ENCODE measurements around the gene SIGLEC11. TPM values are rescaled to one million over a fixed set of nuclear protein-coding genes. Genes with fewer than 3 reads are reported as not detected.
"Not testable (repeated sequence)": the region's sequence is repeated elsewhere in the genome, so short reads cannot be mapped to it uniquely, and the experiment has no call there.

Gene SIGLEC11
- total RNA-seq, 4 donors from 2014 or later: 0.94 to 1.7 TPM; not detected in 2

DNA sequence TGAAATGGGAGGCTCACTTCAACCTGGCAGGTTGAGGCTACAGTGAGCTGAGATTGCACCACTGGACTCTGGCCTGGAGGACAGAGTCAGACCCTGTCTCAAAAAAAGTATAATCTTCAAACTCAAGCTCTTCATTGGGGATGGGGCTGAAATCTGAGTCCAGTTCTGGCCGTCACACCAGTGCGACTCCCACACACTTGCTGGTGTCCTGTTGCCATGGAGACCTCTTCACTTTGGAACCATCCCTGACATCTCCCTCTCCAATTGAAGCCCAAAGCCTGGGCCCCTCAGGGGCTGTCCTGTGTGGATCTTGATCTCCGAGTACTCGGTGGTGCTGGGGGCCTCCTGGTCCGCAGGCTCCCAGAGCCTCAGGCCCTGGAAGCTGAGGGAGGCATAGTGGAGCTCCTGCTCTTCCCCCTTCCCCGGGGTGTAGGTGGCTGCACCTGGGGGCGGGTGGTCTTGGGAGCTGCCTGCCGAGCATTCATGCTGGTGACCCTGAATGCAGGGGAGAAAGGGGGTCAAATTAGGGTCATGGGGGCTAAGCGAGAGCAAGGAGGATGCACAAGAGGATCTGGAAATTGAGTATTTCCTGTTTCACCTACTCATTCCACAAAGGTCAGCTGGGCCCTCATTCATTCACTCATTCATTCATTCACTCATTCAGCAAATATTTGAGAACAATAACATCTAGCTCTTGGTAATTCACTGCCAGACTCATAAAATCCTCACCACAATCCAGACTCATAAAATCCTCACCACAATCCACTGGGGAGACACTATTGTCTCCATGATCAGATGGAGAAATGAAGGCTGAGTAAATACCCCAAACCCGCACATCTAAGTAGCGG, 11.0 kb downstream of the SIGLEC11 start:
- Histone ChIP-seq H3K4me1 (peaks cover 0 to 3% (median 0%) of the 10 kb centered on the region in 4 donors), H3K36me3 (no peaks in the 10 kb centered on the region), H3K27ac (no peak overlapping the region), H3K9me3 (no peaks in the 10 kb centered on the region), H3K27me3 (no peaks in the 10 kb centered on the region), H3K4me3 (no peak overlapping the region)
- no peak for TF ChIP-seq POLR2A (IDR thresholded peaks at IDR 0.05)
- TF ChIP-seq, protein P1, sequence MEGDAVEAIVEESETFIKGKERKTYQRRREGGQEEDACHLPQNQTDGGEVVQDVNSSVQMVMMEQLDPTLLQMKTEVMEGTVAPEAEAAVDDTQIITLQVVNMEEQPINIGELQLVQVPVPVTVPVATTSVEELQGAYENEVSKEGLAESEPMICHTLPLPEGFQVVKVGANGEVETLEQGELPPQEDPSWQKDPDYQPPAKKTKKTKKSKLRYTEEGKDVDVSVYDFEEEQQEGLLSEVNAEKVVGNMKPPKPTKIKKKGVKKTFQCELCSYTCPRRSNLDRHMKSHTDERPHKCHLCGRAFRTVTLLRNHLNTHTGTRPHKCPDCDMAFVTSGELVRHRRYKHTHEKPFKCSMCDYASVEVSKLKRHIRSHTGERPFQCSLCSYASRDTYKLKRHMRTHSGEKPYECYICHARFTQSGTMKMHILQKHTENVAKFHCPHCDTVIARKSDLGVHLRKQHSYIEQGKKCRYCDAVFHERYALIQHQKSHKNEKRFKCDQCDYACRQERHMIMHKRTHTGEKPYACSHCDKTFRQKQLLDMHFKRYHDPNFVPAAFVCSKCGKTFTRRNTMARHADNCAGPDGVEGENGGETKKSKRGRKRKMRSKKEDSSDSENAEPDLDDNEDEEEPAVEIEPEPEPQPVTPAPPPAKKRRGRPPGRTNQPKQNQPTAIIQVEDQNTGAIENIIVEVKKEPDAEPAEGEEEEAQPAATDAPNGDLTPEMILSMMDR (IDR thresholded peaks at IDR 0.05): no peak
- DNase-seq: no peak

DNA sequence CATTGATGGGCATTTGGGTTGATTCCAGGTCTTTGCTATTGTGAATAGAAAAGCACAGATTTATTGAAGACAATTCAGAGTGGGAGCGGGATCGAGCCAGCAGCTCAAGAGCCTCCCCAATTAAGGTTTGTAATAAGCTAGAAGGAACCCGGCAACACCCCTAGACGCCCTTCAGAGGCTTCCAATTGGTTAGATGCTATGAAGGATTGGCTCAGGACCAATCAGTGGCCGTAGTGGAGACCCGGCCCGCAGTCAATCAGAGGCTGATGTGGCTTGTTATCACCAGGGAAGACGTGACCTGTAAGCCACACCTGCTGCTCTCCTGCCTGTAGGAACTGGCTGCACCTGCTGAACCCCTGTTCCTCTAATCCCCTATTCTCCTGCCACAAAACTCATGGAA, 14.6 kb downstream of the SIGLEC11 start:
- no peak overlapping the region for H3K4me3 ChIP-seq
- DNase-seq: no peak
- TF ChIP-seq, protein P1 (IDR thresholded peaks at IDR 0.05): no peak
- no peak for TF ChIP-seq POLR2A (IDR thresholded peaks at IDR 0.05)
- H3K4me1 ChIP-seq: no peaks in the 10 kb centered on the region
- no peaks in the 10 kb centered on the region for H3K9me3 ChIP-seq
- H3K36me3 ChIP-seq: no peaks in the 10 kb centered on the region
- H3K27me3 ChIP-seq: no peaks in the 10 kb centered on the region
- H3K27ac ChIP-seq: no peak overlapping the region

DNA sequence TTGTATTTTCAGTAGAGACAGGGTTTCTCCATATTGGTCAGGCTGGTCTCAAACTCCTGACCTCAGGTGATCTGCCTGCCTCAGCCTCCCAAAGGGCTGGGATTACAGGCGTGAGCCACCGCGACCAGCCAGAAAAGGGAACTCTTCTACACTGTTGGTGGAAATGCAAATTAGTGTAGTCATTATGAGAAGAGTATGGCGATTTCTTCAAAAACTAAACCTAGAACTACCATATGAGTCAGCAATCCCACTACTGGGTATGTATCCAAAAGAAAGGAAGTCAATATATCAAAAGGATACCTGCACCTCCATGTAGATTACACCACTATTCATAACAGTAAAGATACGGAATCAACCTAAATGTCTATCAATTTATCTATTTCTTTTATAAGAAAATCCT, 16.4 kb downstream of the SIGLEC11 start:
- H3K9me3 ChIP-seq, H3K27ac ChIP-seq, H3K36me3 ChIP-seq, H3K4me1 ChIP-seq, H3K4me3 ChIP-seq, H3K27me3 ChIP-seq, DNase-seq: not testable (repeated sequence)

DNA sequence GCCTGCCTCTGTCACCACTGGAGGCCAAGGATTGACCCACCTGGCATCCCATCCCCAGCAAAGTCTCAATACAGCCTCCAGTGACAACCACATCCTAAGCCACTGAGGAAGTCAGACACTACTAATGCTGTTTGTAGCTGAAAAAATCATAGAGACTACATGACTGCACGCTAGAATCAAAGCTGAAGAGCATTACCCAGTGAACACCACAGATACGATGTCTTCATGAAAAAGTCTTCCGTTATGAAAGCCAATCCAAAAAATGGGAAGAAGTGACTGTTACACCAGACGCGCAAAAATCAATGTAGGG, 20.5 kb downstream of the SIGLEC11 start:
- Histone ChIP-seq H3K4me1 (peaks cover 0 to 7% (median 3%) of the 10 kb centered on the region in 4 donors), H3K4me3 (no peak overlapping the region), H3K27me3 (no peaks in the 10 kb centered on the region), H3K36me3 (no peaks in the 10 kb centered on the region), H3K9me3 (no peaks in the 10 kb centered on the region), H3K27ac (no peak overlapping the region)
- no peak for DNase-seq
- TF ChIP-seq, protein P1 (IDR thresholded peaks at IDR 0.05): no peak
- TF ChIP-seq POLR2A (IDR thresholded peaks at IDR 0.05): no peak

DNA sequence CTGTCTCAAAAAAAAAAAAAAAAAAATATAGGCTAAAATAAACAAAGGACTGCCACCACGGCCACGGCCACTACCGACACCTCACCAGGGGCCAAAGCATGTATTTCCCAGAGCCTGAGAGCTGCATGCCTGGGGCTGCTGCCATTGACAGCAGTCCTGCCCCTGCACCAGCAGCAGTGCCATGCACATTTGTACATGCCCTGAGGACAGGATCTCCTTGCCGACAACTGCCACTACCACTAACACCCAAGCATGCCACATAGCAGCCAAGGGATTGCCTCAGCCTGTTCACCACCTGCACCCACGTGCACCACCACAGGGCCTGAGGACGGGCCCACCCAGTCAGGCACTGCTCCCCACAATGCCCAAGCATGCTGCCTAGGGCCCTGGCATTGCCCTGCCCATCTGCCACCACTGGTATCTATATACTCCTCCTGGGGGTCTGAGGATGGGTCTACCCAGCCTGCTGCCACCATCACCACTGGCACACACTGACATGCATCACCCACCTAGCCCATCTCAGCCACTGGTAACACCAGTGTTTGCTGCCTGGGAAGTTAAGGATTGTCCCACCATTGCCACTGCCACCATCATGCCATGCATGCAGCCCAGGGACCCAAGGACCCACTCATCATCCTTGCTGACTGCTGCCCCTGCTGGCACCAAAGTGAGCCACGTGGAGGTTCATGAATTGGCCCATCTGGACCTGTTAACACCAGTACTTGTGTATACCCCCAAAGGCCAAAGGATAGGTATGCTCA, 21.1 kb downstream of the SIGLEC11 start:
- Histone ChIP-seq H3K4me1 (peaks cover 0 to 7% (median 3%) of the 10 kb centered on the region in 4 donors), H3K27me3 (no peaks in the 10 kb centered on the region), H3K9me3 (no peaks in the 10 kb centered on the region), H3K27ac (no peak overlapping the region), H3K36me3 (no peaks in the 10 kb centered on the region), H3K4me3 (no peak overlapping the region)
- TF ChIP-seq, protein P1 (IDR thresholded peaks at IDR 0.05): no peak
- DNase-seq: no peak

DNA sequence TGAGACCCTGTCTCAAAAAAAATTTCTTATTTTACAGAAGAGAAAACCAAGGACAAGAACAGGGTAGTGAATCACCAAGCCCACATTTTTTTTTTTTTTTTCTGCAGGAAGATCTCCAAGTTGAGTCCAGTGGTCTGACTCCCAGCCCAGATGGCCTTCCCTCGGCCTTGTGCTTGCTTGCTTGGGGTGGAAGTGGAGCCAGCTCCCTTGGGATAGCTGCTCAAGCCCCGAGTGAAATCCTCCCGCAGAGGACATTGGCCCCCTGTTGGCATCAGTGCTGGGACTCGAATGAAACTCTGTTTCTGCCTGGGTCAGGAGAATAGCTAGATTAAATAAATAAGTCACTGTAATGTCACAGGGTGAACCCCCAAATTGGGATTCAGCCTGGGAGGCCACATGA, 22.3 kb downstream of the SIGLEC11 start:
- no peaks in the 10 kb centered on the region for H3K36me3 ChIP-seq
- TF ChIP-seq POLR2A (IDR thresholded peaks at IDR 0.05): no peak
- TF ChIP-seq, protein P1 (IDR thresholded peaks at IDR 0.05): no peak
- no peaks in the 10 kb centered on the region for H3K9me3 ChIP-seq
- DNase-seq: no peak
- peaks cover 0 to 7% (median 3%) of the 10 kb centered on the region in 4 donors for H3K4me1 ChIP-seq
- H3K4me3 ChIP-seq: no peak overlapping the region
- no peaks in the 10 kb centered on the region for H3K27me3 ChIP-seq
- H3K27ac ChIP-seq: no peak overlapping the region
